OCI-LY7 (cell line): ENCODE data around the gene BRD1. TPM values are rescaled to one million over a fixed set of nuclear protein-coding genes. Genes with fewer than 3 reads are reported as not detected.

Experiments used
- BruUV-seq: library from RNA; stranded (reverse); fragments of 400-500 nt; replicated peaks from 2 replicates; lab custom pipeline; 2021; lab: Mats Ljungman, UMichigan
- CTCF ChIA-PET: fragments of 300-600 bp; sonication (Branson Sonifier 250); formaldehyde crosslinking; loops from one replicate; lab custom pipeline; 2022; ENCODE audit warnings: antibody characterized with exemption; ENCODE audit not compliant: unreplicated experiment; lab: Charles Lee
- POLR2A ChIA-PET: fragments of 300-600 bp; sonication (Branson Sonifier 250); formaldehyde crosslinking; loops from one replicate; lab custom pipeline; 2022; ENCODE audit warnings: antibody characterized with exemption; lab: Charles Lee
- DNase-seq: peaks from one replicate; pipeline ENCODE4 v3.0.0-alpha.2; 2015; ENCODE audit warnings: low spot score
- H2AFZ ChIP-seq: fragments of 200-600 bp; sonication (generic), shearing (Covaris generic); 2 replicates; pipeline ENCODE4 v1.6.1; 2014; ENCODE audit warnings: mild to moderate bottlenecking, antibody characterized with exemption, low read length, moderate library complexity
- H3K27ac ChIP-seq: fragments of 200-600 bp; sonication (generic); 2 replicates; pipeline ENCODE4 v1.5.1; 2014; ENCODE audit warnings: mixed run types, low read depth, mild to moderate bottlenecking, moderate library complexity, low read length, inconsistent platforms; ENCODE audit not compliant: poor library complexity, severe bottlenecking
- H3K36me3 ChIP-seq: fragments of 200-600 bp; sonication (generic); 2 replicates; pipeline ENCODE4 v1.6.1; 2014; ENCODE audit warnings: mild to moderate bottlenecking, antibody characterized with exemption, low read length, moderate library complexity, mixed read lengths; ENCODE audit not compliant: insufficient read depth
- H3K4me1 ChIP-seq: fragments of 200-600 bp; sonication (generic); 2 replicates; pipeline ENCODE4 v1.5.1; 2014; ENCODE audit warnings: mild to moderate bottlenecking, low read length; ENCODE audit not compliant: insufficient read depth, poor library complexity, severe bottlenecking
- H3K4me2 ChIP-seq: fragments of 200-600 bp; sonication (generic); 2 replicates; pipeline ENCODE4 v1.6.1; 2014; ENCODE audit warnings: mild to moderate bottlenecking, low read length
- H3K4me3 ChIP-seq: fragments of 200-600 bp; sonication (generic); 2 replicates; pipeline ENCODE4 v1.5.1; 2014; ENCODE audit warnings: mild to moderate bottlenecking, low read depth, low read length; ENCODE audit not compliant: poor library complexity, severe bottlenecking
- H3K79me2 ChIP-seq: fragments of 200-600 bp; sonication (generic); 2 replicates; pipeline ENCODE4 v1.6.1; 2016; ENCODE audit warnings: low read depth, mild to moderate bottlenecking, low read length, moderate library complexity, mixed read lengths; ENCODE audit not compliant: insufficient read depth
- H3K9me2 ChIP-seq: fragments of 200-600 bp; sonication (generic); 2 replicates; pipeline ENCODE4 v1.6.1; 2016; ENCODE audit warnings: mild to moderate bottlenecking, low read length, mixed read lengths; ENCODE audit not compliant: insufficient read depth
- H3K9me3 ChIP-seq: fragments of 200-600 bp; sonication (generic); 2 replicates; pipeline ENCODE4 v1.6.1; 2014; ENCODE audit warnings: mild to moderate bottlenecking, mixed run types, low read length, mixed read lengths
- H4K20me1 ChIP-seq: fragments of 200-600 bp; sonication (generic); 2 replicates; pipeline ENCODE4 v1.6.1; 2014; ENCODE audit warnings: mild to moderate bottlenecking, antibody characterized with exemption, low read length, moderate library complexity, mixed read lengths; ENCODE audit not compliant: insufficient read depth
- CTCF ChIP-seq: fragments of 200-600 bp; sonication (generic); conservative IDR thresholded peaks from 2 replicates; pipeline ENCODE4 v1.5.1; 2014; ENCODE audit warnings: mild to moderate bottlenecking, antibody characterized with exemption, low read length, moderate library complexity, mixed read lengths
- EZH2phosphoT487 ChIP-seq: fragments of 200-600 bp; sonication (generic); IDR thresholded peaks from 2 replicates; pipeline ENCODE4 v1.6.1; 2018; ENCODE audit warnings: low read depth, borderline replicate concordance, mild to moderate bottlenecking, mixed run types, antibody characterized with exemption, low read length, moderate library complexity, mixed read lengths
- intact Hi-C: fragments of 100-400 bp; cut with micrococcal nuclease; formaldehyde crosslinking; loops from one replicate; pipeline ENCODE4 v1.10.0; 2022; ENCODE audit not compliant: unreplicated experiment
- total RNA-seq, 2 experiments: library from RNA; depleted of rRNA in 1 of 2; stranded (reverse); fragments of >200 nt in 1 of 2; shearing (Covaris generic) in 1 of 2; gene quantifications; 2 replicates each; pipeline ENCODE4 v1.2.3, GENCODE V29; 2014 to 2022

The BRD1 gene
- total RNA-seq, 2 experiments from 2014 or later, result 38.1 to 46.6 TPM

GRCh38 chr22:49869086-49869830, 41.6 kb upstream of the BRD1 start:
- Histone ChIP-seq H3K79me2 (peaks cover 77% of the 10 kb centered on the region), H4K20me1 (no peaks in the 10 kb centered on the region), H3K4me1 (no peaks in the 10 kb centered on the region), H3K36me3 (peaks cover 51% of the 10 kb centered on the region), H3K9me2 (no peaks in the 10 kb centered on the region), H3K4me2 (no peak overlapping the region), H2AFZ (no peak overlapping the region), H3K27ac (no peak overlapping the region), H3K9me3 (peaks cover 18% of the 10 kb centered on the region; the same call in 1 of the 2 replicates), H3K4me3 (no peak overlapping the region)
- ChIA-PET POLR2A (interaction anchor here (0.7 kb wide), 1 partner anchor 648 kb away, joined by 3 read pairs; no protein-coding TSS in a partner anchor), CTCF (no interaction called here)
- BruUV-seq, result no TSS peak
- intact Hi-C loops, result no loop called here
- TF ChIP-seq EZH2phosphoT487 (no peak), CTCF (no peak)
- DNase-seq, result no peak

GRCh38 chr22:49867303-49868265, 39.9 kb upstream of the BRD1 start:
- peaks cover 18% of the 10 kb centered on the region; the same call in 1 of the 2 replicates for H3K9me3 ChIP-seq
- ChIA-PET CTCF (no interaction called here), POLR2A (interaction anchor here (0.5 kb wide), 1 partner anchor 491 kb away, joined by 5 read pairs; no protein-coding TSS in a partner anchor)
- H3K36me3 ChIP-seq, result peaks cover 51% of the 10 kb centered on the region
- no peaks in the 10 kb centered on the region for H4K20me1 ChIP-seq
- H3K4me2 ChIP-seq, result no peak overlapping the region
- intact Hi-C loops, result no loop called here
- H3K79me2 ChIP-seq, result peaks cover 89% of the 10 kb centered on the region
- TF ChIP-seq EZH2phosphoT487, result no peak
- TF ChIP-seq CTCF, result no peak
- BruUV-seq, result no TSS peak
- no peaks in the 10 kb centered on the region for H3K9me2 ChIP-seq
- DNase-seq, result no peak
- H3K4me3 ChIP-seq, result no peak overlapping the region
- H3K27ac ChIP-seq, result no peak overlapping the region
- no peak overlapping the region for H2AFZ ChIP-seq
- H3K4me1 ChIP-seq, result no peaks in the 10 kb centered on the region
